Cardiac muscle cell (in vitro differentiated cells and primary cell): ENCODE measurements around the gene SMYD3. TPM values are rescaled to one million over a fixed set of nuclear protein-coding genes. Genes with fewer than 3 reads are reported as not detected.

Source experiments
- DNase-seq, 2 donors: peaks; one replicate each; pipeline versions ENCODE4 v3.0.0 to v3.0.0-alpha.2; 2010 to 2017; ENCODE audit warnings: low read depth in 1 of 2, low spot score in 1 of 2
- H3K27ac ChIP-seq: fragments of 200-600 bp; sonication (generic); 2 replicates; pipeline ENCODE4 v1.5.1; 2016
- H3K27me3 ChIP-seq: fragments of 200-600 bp; sonication (generic); 2 replicates; pipeline ENCODE4 v1.6.0; 2016; ENCODE audit warnings: control low read depth
- H3K36me3 ChIP-seq: fragments of 200-600 bp; sonication (generic); 2 replicates; pipeline ENCODE4 v1.5.1; 2016; ENCODE audit warnings: control low read depth
- H3K4me1 ChIP-seq: fragments of 200-600 bp; sonication (generic); 2 replicates; pipeline ENCODE4 v1.8.1; 2017; ENCODE audit warnings: low read depth, mild to moderate bottlenecking, mixed run types
- H3K4me3 ChIP-seq: fragments of 200-600 bp; sonication (generic); 2 replicates; pipeline ENCODE4 v1.5.1; 2016; ENCODE audit warnings: mild to moderate bottlenecking
- H3K9me3 ChIP-seq: fragments of 200-600 bp; sonication (generic); 2 replicates; pipeline ENCODE4 v1.5.1; 2017; ENCODE audit warnings: low read depth, mild to moderate bottlenecking, control low read depth
- CTCF ChIP-seq: IDR thresholded peaks from 2 replicates; pipeline ENCODE4 v1.5.1; 2012; ENCODE audit warnings: low read depth, mild to moderate bottlenecking, low read length
- polyA plus RNA-seq: library from polyadenylated mRNA; unstranded; fragments of >200 nt; fragmentation: Nextera tagmentation; extraction: Ambion mirVana; gene quantifications from 2 replicates; pipeline ENCODE4 v1.2.1, GENCODE V29; 2016
- total RNA-seq: library from RNA; depleted of rRNA; stranded (reverse); fragments of >200 nt; gene quantifications from 2 replicates; pipeline ENCODE4 v1.2.3, GENCODE V29; 2016

Gene SMYD3
- total and polyA plus RNA-seq, 2 experiments from 2014 or later, result 47.2 to 50.8 TPM

GRCh38 chr1:246471688-246472087 is 35.4 kb downstream of the SMYD3 start:
- H3K36me3 ChIP-seq, result no peaks in the 10 kb centered on the region
- no peak overlapping the region for H3K27ac ChIP-seq
- TF ChIP-seq CTCF, result no peak
- H3K9me3 ChIP-seq, result no peaks in the 10 kb centered on the region
- H3K27me3 ChIP-seq, result no peaks in the 10 kb centered on the region
- H3K4me3 ChIP-seq, result no peak overlapping the region
- DNase-seq, result no peak
- H3K4me1 ChIP-seq, result peaks cover 6% of the 10 kb centered on the region

GRCh38 chr1:246470585-246470984 is 36.5 kb downstream of the SMYD3 start:
- no peak overlapping the region for H3K27ac ChIP-seq
- no peak for TF ChIP-seq CTCF
- H3K27me3 ChIP-seq, result no peaks in the 10 kb centered on the region
- no peak overlapping the region for H3K4me3 ChIP-seq
- H3K9me3 ChIP-seq, result no peaks in the 10 kb centered on the region
- peaks cover 6% of the 10 kb centered on the region for H3K4me1 ChIP-seq
- no peaks in the 10 kb centered on the region for H3K36me3 ChIP-seq
- no peak for DNase-seq

GRCh38 chr1:246462986-246463385 is 44.1 kb downstream of the SMYD3 start:
- H3K27ac ChIP-seq, result no peak overlapping the region
- no peaks in the 10 kb centered on the region for H3K4me1 ChIP-seq
- no peak overlapping the region for H3K4me3 ChIP-seq
- DNase-seq, result no peak
- H3K9me3 ChIP-seq, result no peaks in the 10 kb centered on the region
- TF ChIP-seq CTCF, result no peak
- H3K27me3 ChIP-seq, result no peaks in the 10 kb centered on the region
- no peaks in the 10 kb centered on the region for H3K36me3 ChIP-seq

GRCh38 chr1:246460406-246460805 is 46.7 kb downstream of the SMYD3 start:
- Histone ChIP-seq H3K27me3 (no peaks in the 10 kb centered on the region), H3K36me3 (no peaks in the 10 kb centered on the region), H3K9me3 (no peaks in the 10 kb centered on the region), H3K4me1 (no peaks in the 10 kb centered on the region), H3K27ac (no peak overlapping the region), H3K4me3 (no peak overlapping the region)
- peak in 1 of 2 donors; percentile 55 for DNase-seq
- no peak for TF ChIP-seq CTCF

- Histone ChIP-seq H3K36me3 (no peaks in the 10 kb centered on the region), H3K9me3 (no peaks in the 10 kb centered on the region), H3K4me1 (peaks cover 5% of the 10 kb centered on the region), H3K27ac (no peak overlapping the region), H3K27me3 (no peaks in the 10 kb centered on the region), H3K4me3 (no peak overlapping the region)
- TF ChIP-seq CTCF, result no peak
- no peak for DNase-seq
Observed at GRCh38 chr1:246459221-246459620, 47.9 kb downstream of the SMYD3 start.

- DNase-seq, result no peak
- Histone ChIP-seq H3K9me3 (no peaks in the 10 kb centered on the region), H3K36me3 (no peaks in the 10 kb centered on the region), H3K27ac (no peak overlapping the region), H3K27me3 (no peaks in the 10 kb centered on the region), H3K4me3 (no peak overlapping the region), H3K4me1 (peaks cover 5% of the 10 kb centered on the region)
- no peak for TF ChIP-seq CTCF
Observed at GRCh38 chr1:246455476-246455875, 51.6 kb downstream of the SMYD3 start.
